ENCODE measurements around the gene POP4. TPM values are rescaled to one million over a fixed set of nuclear protein-coding genes. Genes with fewer than 3 reads are reported as not detected.

POP4 gene
- total and polyA plus RNA-seq, 2 of the 13 experiments (the other 11 are each of a cell fraction or from before 2014, with no cell fraction given) = 32.2 to 84.0 TPM

DNA sequence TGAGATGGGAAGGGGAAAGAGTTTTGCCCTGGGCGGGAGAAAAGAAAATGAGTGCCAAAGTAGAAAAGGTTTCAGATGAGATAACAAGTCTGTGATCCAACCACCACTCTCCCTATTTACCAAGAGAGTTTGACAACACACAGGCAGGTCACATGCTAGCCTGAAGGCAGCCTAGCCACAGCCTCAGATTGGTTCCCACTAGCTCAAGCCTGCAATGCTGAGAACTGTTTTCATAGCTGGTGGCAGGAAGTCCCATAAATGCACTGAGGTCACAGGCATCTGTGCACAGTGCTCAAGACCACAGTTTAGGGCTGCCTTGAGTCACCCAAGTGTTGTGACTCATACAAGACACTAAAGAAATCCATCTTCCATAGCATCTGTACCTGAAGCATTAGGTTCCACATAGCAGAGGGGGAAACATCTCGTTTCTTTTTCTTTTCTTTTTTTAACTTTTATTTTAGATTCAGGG, 18.5 kb upstream of the POP4 start:
- no peak overlapping the region for H3K9ac ChIP-seq (ENCODE audit: insufficient read depth, low read depth, low read length)
- DNase-seq (ENCODE audit: low spot score) (no peak), FAIRE-seq (no peak), ATAC-seq (no peak)
- BruUV-seq (replicated peaks) = no TSS peak
- no peaks in the 10 kb centered on the region for H4K20me1 ChIP-seq (ENCODE audit: insufficient read depth, low read length)
- H3K79me2 ChIP-seq (ENCODE audit: insufficient read depth, low read length) = no peaks in the 10 kb centered on the region
- H3K9me3 ChIP-seq (ENCODE audit: low read length) = no peaks in the 10 kb centered on the region
- no peak overlapping the region for H3K4me3 ChIP-seq (replicated peaks in 1 of 3; ENCODE audit: insufficient read depth in 1 of 3, low read depth in 2 of 3, low read length in 3 of 3)
- no peaks in the 10 kb centered on the region for H3K36me3 ChIP-seq (replicated peaks in 1 of 2; ENCODE audit: control insufficient read depth in 1 of 2, insufficient read depth in 2 of 2, low read length in 2 of 2)
- H2AFZ ChIP-seq (ENCODE audit: low read length) = no peak overlapping the region
- in situ Hi-C loops (cut with HindIII; ENCODE audit: extremely low pct_ligation_motif_present, low pct_unique_long_range_greater_than_20kb) = no loop called here
- CTCF ChIA-PET (ENCODE audit: low intra/inter-chr PET ratio, low total read pairs) = no interaction called here
- no peaks in the 10 kb centered on the region for H3K4me1 ChIP-seq (ENCODE audit: insufficient read depth, low read length)
- H3K27me3 ChIP-seq (ENCODE audit: control insufficient read depth in 1 of 2, insufficient read depth in 2 of 2, low read length in 2 of 2) = peaks cover 0 to 13% of the 10 kb centered on the region in 2 experiments; a peak in 1 of 5 replicates
- 0% methylated on average over 2 of the region's 2 CpGs for WGBS (ENCODE audit: low lambda C conversion rate)
- TF ChIP-seq, protein P1, sequence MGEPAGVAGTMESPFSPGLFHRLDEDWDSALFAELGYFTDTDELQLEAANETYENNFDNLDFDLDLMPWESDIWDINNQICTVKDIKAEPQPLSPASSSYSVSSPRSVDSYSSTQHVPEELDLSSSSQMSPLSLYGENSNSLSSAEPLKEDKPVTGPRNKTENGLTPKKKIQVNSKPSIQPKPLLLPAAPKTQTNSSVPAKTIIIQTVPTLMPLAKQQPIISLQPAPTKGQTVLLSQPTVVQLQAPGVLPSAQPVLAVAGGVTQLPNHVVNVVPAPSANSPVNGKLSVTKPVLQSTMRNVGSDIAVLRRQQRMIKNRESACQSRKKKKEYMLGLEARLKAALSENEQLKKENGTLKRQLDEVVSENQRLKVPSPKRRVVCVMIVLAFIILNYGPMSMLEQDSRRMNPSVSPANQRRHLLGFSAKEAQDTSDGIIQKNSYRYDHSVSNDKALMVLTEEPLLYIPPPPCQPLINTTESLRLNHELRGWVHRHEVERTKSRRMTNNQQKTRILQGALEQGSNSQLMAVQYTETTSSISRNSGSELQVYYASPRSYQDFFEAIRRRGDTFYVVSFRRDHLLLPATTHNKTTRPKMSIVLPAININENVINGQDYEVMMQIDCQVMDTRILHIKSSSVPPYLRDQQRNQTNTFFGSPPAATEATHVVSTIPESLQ (CRISPR knock-in tag; conservative IDR thresholded peaks at IDR 0.05) = no peak
- TF ChIP-seq KLF16 (CRISPR knock-in tag; IDR thresholded peaks at IDR 0.05) (no peak), MTF2 (CRISPR knock-in tag; IDR thresholded peaks at IDR 0.05; ENCODE audit: borderline replicate concordance) (no peak), KLF9 (CRISPR knock-in tag; IDR thresholded peaks at IDR 0.05; ENCODE audit: low read depth) (no peak), TBX2 (CRISPR knock-in tag; IDR thresholded peaks at IDR 0.05; ENCODE audit: borderline replicate concordance) (no peak), ZNF598 (CRISPR knock-in tag; IDR thresholded peaks at IDR 0.05; ENCODE audit: borderline replicate concordance) (no peak), ZSCAN22 (CRISPR knock-in tag; IDR thresholded peaks at IDR 0.05) (no peak), KDM5B (CRISPR knock-in tag; IDR thresholded peaks at IDR 0.05; ENCODE audit: borderline replicate concordance) (no peak), SAFB2 (CRISPR knock-in tag; IDR thresholded peaks at IDR 0.05; ENCODE audit: borderline replicate concordance, low read depth) (no peak), ZNF33A (CRISPR knock-in tag; IDR thresholded peaks at IDR 0.05; ENCODE audit: borderline replicate concordance) (no peak), IRF2 (CRISPR knock-in tag; IDR thresholded peaks at IDR 0.05) (no peak), ZNF703 (CRISPR knock-in tag; IDR thresholded peaks at IDR 0.05; ENCODE audit: borderline replicate concordance) (no peak), ZNF510 (CRISPR knock-in tag; IDR thresholded peaks at IDR 0.05; ENCODE audit: low read depth) (no peak), EP300 (IDR thresholded peaks at IDR 0.05; ENCODE audit: low read depth in 2 of 2, low read length in 2 of 2) (no peak), EP300 (CRISPR knock-in tag; IDR thresholded peaks at IDR 0.05; ENCODE audit: borderline replicate concordance) (no peak), RXRA (CRISPR knock-in tag; IDR thresholded peaks at IDR 0.05) (no peak), SIX4 (CRISPR knock-in tag; IDR thresholded peaks at IDR 0.05) (no peak)
- TF ChIP-seq, protein P2, sequence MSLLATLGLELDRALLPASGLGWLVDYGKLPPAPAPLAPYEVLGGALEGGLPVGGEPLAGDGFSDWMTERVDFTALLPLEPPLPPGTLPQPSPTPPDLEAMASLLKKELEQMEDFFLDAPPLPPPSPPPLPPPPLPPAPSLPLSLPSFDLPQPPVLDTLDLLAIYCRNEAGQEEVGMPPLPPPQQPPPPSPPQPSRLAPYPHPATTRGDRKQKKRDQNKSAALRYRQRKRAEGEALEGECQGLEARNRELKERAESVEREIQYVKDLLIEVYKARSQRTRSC (CRISPR knock-in tag; IDR thresholded peaks at IDR 0.05; ENCODE audit: low read depth) = no peak
- TF ChIP-seq, protein P3, sequence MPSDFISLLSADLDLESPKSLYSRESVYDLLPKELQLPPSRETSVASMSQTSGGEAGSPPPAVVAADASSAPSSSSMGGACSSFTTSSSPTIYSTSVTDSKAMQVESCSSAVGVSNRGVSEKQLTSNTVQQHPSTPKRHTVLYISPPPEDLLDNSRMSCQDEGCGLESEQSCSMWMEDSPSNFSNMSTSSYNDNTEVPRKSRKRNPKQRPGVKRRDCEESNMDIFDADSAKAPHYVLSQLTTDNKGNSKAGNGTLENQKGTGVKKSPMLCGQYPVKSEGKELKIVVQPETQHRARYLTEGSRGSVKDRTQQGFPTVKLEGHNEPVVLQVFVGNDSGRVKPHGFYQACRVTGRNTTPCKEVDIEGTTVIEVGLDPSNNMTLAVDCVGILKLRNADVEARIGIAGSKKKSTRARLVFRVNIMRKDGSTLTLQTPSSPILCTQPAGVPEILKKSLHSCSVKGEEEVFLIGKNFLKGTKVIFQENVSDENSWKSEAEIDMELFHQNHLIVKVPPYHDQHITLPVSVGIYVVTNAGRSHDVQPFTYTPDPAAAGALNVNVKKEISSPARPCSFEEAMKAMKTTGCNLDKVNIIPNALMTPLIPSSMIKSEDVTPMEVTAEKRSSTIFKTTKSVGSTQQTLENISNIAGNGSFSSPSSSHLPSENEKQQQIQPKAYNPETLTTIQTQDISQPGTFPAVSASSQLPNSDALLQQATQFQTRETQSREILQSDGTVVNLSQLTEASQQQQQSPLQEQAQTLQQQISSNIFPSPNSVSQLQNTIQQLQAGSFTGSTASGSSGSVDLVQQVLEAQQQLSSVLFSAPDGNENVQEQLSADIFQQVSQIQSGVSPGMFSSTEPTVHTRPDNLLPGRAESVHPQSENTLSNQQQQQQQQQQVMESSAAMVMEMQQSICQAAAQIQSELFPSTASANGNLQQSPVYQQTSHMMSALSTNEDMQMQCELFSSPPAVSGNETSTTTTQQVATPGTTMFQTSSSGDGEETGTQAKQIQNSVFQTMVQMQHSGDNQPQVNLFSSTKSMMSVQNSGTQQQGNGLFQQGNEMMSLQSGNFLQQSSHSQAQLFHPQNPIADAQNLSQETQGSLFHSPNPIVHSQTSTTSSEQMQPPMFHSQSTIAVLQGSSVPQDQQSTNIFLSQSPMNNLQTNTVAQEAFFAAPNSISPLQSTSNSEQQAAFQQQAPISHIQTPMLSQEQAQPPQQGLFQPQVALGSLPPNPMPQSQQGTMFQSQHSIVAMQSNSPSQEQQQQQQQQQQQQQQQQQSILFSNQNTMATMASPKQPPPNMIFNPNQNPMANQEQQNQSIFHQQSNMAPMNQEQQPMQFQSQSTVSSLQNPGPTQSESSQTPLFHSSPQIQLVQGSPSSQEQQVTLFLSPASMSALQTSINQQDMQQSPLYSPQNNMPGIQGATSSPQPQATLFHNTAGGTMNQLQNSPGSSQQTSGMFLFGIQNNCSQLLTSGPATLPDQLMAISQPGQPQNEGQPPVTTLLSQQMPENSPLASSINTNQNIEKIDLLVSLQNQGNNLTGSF (CRISPR knock-in tag; IDR thresholded peaks at IDR 0.05) = no peak
- H3K27ac ChIP-seq (ENCODE audit: extremely low read length, insufficient read depth, low read length) = no peak overlapping the region
- POLR2A ChIA-PET = no interaction called here
- intact Hi-C loops (cut with micrococcal nuclease; ENCODE audit: unreplicated experiment) = no loop called here
- no peak overlapping the region for H3K4me2 ChIP-seq (ENCODE audit: low read depth, low read length)
